ENCODE results near the gene P2RX7.

- TF ChIP-seq CTCF (IDR thresholded peaks at IDR 0.05) (peak; percentile 68 to 85 (median 76)), POLR2A (IDR thresholded peaks at IDR 0.05) (peak in 1 of 4 donors; percentile 20)
Observed at GRCh38 chr12:121229826-121230537, 97.3 kb downstream of the P2RX7 start.
